ENCODE data around the gene ATXN10.

ATXN10 gene

DNA sequence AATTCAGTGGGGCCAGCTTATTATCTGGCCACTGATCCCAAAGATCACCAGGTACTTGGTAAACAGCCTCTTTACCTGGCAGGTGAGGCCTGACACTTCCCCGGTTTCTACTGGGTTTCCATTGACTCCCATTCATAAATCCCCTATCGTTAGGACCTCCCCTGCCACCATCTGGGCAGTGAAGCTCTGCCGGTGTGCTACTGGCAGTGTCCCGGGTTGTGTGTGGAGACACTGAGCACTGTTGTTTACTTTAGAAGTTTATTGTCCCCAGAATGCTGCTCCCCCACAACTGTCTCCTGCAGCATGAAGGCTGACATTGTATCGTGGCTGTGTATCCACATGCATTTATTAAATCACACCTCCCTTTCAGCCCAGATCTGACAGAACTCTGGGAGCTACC is 162.6 kb downstream of the ATXN10 start:
- DNase-seq: no peak

DNA sequence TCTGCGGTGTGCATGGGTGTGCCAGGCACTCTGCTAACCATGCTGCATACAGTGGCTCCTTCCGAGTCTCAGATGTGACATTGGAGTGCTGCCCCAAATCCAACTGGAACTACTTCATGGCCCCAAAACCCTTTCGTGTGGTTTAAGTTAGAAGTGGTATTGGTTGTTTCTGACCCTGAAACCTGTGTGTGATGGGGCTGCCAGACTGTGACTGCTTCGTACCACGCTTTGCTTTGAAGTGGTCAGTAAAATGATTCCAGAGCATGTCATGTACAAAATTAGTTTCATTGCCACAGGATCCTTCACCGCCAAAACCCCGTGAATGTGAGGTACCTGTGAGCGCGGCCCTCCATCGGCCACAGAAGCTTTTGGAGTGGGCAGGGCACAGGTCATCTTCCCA is 163.2 kb downstream of the ATXN10 start:
- DNase-seq: no peak

DNA sequence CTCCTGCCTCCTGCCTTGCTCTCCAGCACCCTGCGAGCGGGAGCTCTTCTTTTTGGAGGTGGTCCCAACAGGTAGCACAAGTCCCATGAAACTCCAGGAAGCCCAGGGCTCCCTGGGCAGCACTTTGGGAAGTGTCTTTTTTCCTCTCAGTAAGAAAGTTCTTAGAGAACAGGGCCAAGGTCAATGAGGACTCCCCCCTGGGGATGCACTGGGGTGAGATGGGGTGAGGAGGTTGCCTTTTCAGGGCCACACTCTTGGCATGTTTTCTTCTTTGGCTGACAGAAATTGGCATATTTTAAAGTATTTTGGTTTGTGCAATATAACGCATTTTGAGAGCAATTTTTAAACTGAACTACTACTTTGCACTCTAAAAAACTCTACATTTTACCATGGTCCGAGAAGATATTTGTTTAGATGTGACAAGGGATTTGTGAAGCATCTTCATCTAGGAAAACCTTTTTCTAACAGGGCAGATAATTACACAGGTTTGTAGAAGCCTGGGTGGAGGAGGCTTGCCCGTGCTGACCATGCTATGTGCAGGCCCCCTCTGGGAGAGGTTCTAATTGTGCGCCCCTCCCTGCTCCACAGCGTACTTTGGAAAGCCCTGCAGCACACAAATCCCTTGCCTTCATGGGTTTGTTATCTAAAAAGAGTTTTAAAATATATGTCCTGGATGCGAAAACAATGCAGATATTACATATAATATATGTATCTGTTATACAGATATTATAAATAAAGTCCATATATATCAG is 165.0 kb downstream of the ATXN10 start:
- no peak for DNase-seq

DNA sequence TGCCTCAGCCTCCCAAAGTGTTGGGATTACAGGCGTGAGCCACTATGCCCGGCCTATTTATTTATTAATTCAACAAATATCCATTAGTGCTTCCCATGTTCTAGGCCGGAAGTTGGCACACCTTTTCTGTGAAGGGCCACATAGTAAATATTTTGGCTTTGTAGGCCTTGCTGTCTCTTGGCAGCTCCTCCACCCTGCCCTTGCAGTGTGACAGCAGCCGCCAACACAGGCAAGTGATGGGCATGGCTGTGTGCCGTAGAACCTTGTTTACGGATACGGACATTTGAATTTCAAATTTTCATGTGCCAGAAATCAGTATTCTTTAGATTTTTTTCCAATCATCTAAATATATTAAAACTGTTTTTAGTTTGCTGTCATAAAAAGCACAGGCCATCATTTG is 165.9 kb downstream of the ATXN10 start:
- no peak for DNase-seq

DNA sequence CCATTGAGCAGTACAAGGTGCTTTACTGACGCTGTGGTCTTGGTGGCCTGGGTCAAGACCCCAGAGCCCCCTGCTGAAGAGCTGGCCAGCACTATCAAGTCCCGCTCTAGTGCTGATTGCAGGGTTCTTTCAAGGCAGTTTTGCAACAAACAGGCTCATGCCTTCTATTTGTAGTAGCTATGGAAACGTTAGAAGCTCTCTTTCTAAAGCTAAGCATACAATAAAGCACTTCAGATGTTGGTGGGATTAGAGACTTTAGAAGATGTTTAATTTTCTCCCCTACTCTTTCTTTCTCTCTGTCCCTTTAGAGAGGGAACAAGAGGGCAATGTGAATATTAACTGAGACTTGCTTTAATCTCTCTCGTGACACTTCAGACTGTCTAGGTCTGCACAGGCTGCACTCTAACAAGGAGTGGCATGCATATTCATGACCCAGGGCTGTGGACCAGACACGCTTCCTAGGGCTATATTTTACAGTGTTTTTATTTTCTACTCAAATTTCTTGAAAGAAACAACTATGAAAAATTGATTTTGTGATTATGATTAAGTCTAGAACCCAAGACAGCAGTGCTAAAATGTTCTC is 166.8 kb downstream of the ATXN10 start:
- DNase-seq: no peak

DNA sequence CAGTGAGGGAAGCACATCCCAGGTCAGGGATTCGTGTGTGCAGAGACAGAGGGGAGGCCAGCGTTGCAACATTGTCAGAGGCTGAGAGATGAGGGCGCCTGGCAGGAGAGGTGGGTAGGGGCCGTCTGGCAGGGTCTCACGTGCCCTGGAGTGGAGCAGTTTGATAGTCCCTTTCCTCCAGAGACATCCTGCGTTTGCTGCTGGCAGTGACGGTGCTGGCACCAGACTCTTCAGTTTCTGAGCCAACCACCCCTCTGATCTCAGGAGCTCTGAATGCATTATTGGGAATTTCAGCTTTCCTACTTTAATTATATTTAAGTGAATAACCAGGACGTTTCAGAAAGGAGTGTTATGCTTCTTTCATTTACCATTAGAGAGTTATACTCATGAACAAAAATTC is 168.8 kb downstream of the ATXN10 start:
- DNase-seq: no peak

DNA sequence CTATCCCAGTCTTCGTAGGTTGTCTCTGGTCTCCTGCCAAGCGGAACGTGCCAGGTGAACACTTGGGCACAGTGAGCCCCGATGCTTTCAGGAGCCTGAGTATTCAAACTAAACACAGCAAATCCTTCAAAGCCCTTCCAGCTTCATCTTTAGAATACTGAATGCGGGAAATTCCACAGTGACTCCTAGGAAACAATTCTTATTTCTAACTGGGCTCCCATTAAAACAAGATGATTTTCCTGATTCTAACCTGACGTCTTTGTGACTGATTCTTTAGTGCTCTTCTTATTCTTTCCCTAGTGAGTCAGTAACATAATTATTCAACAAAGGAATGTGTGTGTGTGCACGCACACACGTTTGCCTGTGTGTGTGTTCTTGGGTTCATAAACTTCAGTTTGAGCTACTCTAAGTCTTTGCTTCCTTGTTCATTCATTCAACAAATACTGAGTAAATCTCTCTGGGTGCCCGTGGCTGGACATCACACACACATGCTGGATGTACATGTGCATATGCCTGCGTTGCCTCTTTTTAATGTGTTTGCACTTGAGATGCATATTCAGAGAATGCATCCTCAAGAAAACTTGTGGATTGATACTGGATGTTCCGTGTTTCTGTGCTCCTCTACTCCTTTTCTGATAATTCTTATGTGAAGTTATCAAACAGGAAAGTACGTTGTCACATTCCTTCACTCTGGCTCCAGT is 170.8 kb downstream of the ATXN10 start:
- no peak for DNase-seq

DNA sequence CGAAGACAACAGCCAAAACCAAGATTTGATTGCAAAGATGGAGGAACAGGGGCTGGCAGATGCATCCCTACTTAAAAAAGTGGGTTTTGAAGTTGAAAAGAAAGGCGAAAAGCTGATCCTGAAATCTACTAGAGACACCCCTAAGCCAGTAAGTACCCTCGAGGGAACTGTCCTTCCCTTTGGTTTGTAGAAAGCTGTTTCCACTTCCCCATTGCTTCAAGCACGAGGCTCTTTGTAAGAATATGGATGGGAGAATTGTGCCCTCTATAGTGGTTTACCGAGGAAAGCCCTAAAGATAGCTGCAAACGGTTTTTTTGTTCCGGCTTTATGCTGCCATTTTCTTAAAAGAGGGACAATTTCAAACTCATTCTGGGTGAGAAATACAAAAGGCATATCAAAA is 171.4 kb downstream of the ATXN10 start:
- DNase-seq: no peak

DNA sequence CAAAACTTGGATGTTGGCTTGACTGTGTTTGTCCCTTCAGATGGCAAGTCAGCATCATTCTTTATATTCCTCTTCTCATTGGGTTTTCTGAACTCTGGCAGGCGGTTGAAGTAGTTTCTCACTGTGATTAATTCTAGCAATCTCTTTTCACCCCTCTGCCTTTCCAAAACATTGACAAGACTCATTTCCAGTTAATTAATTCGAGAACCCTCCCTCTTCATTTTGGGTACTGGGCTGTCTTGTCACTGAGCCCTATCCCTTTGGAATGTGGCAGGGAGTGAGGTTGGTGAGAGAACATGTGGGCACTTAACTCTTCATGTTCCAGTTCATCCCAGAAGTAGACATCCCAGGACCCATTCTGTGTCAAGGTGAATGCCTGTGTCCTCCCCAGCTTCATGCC is 172.4 kb downstream of the ATXN10 start:
- DNase-seq: no peak

DNA sequence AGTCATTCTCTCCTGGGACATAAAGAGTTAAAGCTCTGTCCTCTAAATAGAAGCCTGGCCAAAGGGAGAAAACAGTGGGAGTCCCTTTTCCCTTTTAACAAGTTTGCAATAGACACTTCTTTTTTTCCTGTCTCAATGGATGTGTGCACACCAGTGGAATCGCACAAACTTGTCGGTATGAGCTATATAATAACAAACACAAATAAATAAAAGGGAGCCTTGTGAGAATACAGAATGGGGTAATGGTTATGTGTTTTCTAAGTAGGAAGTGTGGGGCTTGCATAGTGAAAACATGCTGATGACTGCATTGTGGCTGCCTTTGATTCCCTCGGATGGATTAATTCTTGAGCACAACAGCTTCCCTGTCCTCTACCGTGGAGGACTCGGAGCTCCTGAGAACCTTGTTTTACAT is 173.4 kb downstream of the ATXN10 start:
- no peak for DNase-seq

DNA sequence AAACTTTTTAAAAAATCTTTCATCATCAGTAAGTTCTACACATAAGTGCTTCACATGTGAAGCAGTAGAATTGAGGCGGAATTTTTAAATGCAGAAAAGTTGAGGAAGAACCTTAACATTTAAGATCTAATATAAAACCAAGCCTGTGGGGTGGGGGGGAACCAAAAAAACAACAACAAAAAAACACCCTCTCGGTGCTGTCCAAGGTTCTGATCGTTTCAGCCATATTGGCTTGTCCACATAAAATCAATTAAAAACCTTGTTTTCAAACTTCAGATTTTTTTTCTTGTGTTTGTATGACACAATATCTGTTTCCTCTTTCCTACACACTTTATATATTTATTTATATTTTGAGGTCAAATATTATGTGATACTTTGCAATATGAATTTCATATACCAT is 175.3 kb downstream of the ATXN10 start:
- no peak for DNase-seq

DNA sequence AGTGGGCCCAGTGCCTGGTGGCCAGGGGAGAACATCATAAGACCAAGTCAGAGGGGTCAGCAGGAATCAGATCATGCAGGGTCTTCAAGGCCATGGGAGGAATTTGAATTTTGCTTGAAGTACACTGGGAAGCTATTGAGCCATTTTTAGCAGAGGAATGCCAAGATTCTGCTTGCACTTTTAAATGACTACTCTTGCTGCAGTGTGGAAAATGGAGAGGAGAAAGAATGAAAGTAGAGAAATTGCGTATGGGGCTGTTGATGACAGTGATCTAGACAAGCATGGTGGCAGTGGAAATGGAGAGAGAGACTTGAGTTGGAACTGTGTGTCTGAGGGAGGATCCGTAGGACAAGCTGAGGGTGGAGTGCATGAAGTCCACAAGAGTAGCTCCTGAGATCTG is 177.3 kb downstream of the ATXN10 start:
- no peak for DNase-seq

DNA sequence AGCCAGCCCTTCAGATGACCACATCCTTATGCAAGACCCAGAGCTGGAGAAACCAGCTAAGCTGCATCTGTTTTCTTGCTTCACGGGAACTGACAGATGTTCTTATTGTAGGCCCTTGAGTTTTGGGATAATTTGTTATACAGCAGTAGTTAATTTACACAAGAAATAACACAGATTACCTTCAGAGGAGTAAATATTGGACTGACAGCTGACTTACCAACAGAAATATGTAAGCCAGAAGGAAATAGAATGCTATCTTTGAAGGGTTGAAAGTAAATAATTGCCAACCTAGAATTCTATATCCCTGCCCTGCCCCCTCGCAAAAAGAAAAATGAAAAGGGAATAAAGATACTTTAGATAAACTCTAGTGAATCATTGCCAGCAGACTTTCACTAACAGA is 181.2 kb downstream of the ATXN10 start:
- no peak for DNase-seq

DNA sequence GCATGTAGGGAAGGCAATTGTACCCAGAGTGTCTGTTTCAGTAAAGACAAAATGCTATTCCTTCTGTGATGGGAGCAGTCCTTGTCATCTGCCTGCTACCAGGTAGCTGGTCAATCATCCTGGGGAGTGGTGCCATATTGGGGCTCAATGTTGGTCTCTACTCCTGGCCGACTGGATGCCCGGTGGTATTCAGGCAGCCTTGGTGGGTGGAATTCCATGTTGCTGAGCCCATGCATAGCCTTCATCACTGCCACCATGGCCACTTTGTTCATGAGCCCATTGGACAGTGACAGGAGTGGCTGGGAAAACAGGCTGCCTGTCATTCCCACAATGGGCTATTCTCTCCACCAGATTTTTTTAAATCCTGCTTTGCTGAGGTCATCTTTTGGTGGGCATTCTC is 184.3 kb downstream of the ATXN10 start:
- DNase-seq: no peak

DNA sequence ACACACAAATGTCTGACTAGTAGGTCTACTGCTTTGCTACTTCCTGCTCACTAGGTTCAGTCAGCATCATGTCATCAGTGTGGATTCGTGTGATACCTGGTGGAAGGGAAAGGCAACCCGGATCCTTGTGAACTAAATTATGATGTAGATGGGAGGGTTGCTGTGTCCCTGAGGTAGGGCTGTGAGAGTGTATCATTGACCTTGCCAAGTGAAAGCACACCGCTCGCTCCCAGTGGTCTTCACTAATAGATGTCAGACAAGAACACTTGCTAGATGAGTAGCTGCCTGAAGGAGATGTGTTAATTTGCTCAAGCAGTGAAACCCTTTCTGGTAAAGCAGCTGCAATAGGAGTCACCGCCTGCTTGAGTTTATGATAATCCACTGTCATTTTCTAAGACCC is 185.9 kb downstream of the ATXN10 start:
- DNase-seq: no peak

DNA sequence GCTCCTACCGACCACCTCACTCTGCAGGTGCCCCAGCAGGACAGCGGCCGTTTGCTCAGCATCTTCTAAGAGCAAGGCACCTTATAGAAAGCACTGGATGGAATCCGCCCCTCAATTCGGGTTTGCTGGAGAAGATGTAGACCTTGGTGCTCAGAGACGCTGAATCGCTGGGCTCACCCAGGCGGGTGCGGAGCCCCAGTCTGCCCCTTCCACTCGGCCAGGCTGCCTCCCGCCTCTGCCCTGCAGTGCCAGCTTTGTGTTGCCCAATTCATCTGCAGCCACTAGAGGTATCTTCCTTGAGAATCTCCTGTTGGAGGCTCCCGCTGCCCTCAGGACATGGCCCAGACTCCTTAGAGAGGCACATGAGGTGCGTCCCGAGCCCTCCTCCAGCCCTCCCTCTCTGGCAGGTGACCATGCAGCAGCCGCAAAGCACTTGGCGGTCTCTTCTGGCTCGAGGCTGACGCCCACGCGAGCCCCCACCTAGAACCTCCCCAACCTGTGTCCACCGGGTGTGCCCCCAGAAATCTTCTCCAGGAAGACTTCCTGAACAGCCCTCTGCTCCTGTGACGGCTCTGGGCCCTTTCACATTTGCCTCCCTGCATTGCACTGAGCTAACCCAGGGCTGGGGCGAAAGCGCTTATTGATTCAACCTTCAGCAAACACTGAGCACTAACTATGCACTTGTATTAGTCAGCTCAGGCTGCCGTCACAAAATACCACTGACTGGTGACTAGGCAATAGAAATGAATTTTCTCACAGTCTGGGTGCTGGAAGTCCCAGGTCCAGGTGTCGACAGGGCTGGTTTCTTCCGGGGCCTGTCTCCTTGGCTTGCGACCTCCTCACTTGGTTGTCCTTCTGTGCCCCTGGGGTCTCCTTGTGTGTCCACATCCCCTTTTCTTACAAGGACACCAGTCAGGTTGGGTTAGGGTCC is 187.9 kb downstream of the ATXN10 start:
- no peak for DNase-seq

DNA sequence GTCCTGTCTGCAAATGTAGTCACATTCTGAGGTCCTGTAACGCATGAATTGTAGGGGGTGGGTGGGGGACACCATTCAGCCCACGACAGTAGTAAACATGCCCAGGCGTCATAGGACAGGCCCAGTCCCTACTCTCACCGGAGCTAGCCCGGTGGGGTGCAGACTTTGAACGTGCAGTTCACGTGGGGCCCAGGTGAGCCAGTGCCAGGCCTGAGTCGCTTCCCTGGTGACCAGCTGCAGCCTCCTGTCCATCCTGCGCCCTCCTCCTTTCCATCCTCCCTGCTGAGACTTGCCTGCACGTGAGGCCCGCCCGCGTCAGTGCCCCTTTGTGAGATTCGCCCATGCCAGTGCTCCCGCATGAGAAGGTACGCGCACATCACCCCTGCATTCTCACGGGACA is 188.6 kb downstream of the ATXN10 start:
- no peak for DNase-seq

DNA sequence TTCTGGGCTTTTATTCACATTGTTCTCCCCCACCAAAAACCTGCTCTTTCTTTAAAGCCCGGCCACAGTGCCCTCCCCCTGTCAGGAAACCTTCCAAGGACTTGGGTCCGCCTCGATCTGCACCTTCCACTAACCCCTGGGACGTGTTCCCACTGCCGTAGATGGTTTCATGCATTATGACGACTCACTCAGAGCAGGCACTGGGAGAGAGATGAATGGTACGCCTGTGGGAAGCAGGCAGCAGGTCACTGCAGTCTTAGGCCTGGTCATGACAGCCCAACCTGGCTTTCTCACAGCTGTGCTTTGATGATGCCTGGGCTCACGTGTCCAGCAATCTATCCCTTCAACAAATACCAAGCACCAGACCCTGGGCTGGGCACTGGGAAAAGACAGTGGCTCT is 189.6 kb downstream of the ATXN10 start:
- DNase-seq: no peak

DNA sequence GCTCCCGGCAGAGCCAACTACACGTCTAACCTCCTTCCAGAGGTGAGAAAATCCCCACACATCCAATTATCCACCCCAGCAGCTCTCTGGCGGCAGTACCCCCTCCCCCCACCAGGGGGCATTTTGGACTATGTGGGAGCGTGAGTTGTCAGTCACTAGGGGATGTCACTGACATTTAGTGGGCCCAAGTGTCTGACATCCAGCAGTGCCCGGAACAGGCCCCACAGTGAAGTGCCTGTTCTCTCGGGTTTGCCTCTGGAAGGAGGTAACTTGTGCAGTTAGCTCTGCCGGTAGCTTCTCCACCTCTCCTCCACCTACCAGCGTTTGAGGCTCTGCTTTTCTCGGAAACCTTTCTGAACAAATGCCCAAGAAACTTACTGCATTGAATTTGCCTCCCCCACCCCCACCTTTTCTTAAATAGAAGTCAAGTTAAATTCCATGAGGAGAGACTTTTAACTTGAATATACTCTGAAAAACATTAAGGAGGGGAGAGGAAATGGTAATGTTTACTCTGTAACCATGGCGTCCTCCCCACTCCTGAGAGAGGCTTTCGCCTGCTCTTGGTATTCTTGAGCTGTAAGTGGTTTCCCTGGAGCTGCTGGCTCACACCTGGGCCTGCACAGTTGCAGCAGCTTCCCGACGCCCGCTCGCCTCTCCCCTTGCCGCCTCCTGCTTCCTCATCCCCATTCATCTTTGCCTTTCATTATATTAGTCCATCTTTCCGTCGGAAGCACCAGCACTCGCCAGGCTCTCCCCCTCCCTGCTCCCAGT is 192.5 kb downstream of the ATXN10 start:
- DNase-seq: peak; percentile 51

DNA sequence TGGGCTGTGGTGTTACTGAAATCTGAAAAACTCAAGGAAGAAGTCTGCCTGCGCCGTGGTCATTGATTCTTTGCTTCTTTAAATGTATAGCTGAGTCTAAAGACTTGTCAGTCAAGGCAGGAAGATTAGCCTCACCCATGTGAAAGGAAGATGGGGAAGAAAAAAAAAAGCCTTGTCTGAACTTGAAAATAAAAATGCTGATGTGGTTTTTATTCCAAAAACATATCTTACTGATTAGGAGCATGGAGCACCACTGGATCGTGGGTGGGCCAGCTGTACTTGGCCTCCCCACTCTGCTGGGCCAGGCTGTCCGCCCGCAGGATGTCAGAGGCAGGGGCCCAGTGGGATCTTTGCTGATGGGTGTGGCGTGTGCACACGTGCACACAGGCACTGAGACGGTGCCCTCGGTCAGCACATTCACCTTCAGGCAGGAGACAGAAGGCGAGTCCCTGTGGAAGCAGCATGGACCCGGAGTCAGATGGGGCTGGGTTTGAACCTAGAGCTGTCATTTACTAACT is 193.4 kb downstream of the ATXN10 start:
- no peak for DNase-seq

DNA sequence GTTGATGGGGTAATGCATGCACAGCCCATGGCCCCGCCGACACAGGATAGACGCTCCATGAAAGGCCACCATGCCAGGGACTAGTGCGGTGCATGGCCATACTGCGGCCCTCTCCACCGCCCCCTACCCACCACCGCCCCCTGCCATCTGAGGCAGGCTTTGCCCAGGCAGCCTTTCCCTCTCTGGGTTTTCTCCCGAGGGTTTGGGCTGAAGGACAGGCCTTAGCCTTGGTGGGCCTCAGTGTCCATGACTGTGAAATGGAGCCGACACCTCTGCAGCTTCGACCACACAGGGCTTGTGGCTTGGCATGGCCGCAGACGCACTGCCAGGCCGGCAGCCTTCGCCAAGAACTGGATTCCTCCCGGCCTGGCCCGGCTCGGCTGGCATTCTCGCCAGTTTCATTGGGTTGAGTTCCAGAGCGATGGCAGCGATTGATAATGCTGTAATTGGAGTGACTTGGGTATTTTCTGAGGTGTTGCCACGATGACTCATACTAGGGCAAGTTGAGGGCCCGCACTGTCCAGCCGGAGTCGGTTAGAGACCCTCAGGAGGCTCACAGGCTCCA is 194.0 kb downstream of the ATXN10 start:
- no peak for DNase-seq

DNA sequence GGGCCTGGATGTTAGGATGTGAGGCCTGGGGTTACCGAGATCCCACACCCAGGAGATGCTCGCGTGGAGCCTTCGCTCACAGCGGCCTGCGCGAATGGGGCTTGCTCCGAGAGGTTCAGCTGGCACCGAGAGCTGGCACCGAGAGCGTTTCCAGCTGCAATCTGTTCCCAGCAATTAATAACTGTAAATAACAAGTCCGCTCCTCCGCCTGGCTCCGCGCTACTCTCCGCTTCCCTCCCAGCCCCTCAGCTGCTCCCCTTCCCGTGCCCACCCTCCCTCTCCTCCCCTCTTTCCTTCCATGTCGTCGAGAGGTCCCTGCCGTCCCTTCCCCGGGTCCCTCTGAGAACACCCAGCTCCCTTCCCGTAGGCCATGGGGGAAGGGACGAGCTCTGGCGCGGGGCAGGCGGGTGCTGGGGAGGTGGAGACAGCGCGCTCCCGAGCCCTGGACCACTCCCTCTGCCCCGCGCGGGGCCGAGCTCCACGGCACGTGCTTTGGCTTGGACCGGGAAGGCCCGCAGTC is 194.6 kb downstream of the ATXN10 start:
- no peak for DNase-seq

All from NCI-H146 (cell line).